ENCODE data around the gene MMP21. TPM values are rescaled to one million over a fixed set of nuclear protein-coding genes. Genes with fewer than 3 reads are reported as not detected.
A peak's percentile ranks its signal among the peaks of the same experiment; 100 is the strongest.

Gene MMP21
- total and polyA plus RNA-seq, 10 of the 15 experiments (the other 5 are each of a cell fraction or from before 2014, with no cell fraction given) = 0.08 to 0.24 TPM; not detected in 8

- TF ChIP-seq CHD1 (IDR thresholded peaks at IDR 0.05; ENCODE audit: low read depth, low read length) (peak; percentile 99), SP1 (IDR thresholded peaks at IDR 0.05; ENCODE audit: low read depth, low read length) (peak; percentile 72), TAF1 (IDR thresholded peaks at IDR 0.05; ENCODE audit: borderline replicate concordance, low read depth, low read length) (peak; percentile 89), USF2 (IDR thresholded peaks at IDR 0.05; ENCODE audit: borderline replicate concordance, low read depth, low read length) (no peak), PAX5 (IDR thresholded peaks at IDR 0.05; ENCODE audit: borderline replicate concordance, low read depth, low read length) (no peak), ZNF687 (IDR thresholded peaks at IDR 0.05) (no peak; the same call in none of the 2 replicates), E4F1 (IDR thresholded peaks at IDR 0.05; ENCODE audit: borderline replicate concordance, partially characterized antibody) (peak; percentile 94), HDGF (IDR thresholded peaks at IDR 0.05) (peak; percentile 93)
Observed at GRCh38 chr10:125822878-125823662, 47.4 kb upstream of the MMP21 start, which contains the start of the genes BCCIP and UROS (continued).
